Astrocyte of the hippocampus (primary cell): ENCODE data around the gene CPLANE1.
"Not testable (repeated sequence)": the region's sequence is repeated elsewhere in the genome, so short reads cannot be mapped to it uniquely, and the experiment has no call there.

Experiments used
- DNase-seq: peaks from one replicate; pipeline ENCODE4 v3.0.0; 2011; ENCODE audit warnings: low read depth, low spot score

CPLANE1 gene

DNA sequence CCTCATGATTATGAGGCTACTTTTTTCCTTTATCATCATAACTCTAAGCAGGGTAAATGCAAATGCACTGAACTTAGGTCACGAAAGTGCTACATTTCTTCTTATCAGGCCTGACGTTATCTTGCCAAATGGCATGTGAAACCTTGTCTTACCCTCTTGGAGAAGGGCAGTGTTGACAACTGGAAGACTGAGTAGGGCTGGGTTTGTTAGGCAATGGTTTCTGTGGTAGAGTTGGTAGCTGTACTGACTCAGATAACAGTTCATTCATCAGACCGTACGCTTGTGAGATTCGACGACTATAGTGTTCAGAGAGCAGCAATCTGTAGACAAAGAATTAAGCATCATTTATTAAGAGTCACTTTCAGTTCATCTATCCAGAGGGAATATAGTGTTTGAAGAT lies 127.7 kb downstream of the CPLANE1 start:
- DNase-seq, result no peak

DNA sequence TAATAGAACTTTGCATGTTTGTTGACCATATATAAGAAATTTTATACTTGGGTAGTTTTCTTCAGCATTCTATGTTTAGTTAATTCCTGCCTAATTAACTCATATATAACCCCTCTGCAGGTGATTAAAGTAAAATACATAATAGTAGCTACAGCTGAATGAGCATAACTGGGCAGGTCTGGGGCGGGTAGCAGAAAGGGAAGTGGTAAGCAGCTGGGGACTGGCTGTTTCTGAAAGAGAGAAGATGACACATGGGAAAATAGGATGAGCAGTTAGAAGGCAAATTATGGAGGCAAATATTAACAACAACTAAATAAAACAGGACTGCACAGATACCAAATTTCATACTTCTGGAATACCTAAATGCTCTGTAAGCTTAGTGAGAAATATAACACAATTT lies 128.1 kb downstream of the CPLANE1 start:
- DNase-seq, result no peak

DNA sequence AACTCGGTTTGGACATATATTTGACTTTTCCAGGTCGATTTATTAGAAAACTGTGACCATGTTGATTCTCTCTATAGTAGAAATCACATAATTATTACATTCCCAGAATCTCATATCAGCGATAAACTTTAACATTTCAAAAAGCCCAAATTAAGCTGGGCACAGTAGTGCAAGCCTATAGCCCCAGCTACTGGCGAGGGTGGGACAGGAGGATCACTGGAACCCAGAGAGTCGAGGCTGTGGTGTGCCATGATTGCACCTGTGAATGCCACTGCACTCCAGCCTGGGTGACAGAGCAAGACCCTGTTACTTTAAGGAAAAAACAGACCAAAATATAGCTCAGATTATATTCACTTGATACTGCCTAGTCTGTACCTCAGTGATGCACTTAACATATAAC lies 128.9 kb downstream of the CPLANE1 start:
- no peak for DNase-seq

DNA sequence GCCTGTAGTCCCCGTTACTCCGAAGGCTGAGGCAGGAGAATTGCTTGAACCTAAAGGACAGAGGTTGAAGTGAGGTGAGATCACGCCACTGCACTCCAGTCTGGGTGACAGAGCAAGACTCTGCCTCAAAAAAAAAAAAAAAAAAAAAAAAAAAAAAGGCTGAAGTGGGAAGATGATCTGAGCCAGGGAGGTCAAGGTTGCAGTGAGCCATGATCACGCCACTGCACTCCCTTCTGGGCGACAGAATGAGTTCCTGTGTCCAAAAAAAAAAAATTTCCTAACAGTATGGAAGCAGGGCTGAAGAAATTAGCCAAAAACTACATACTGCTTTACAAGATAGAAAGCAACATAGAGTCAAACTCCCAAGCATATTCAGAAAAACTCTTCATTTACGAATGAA lies 132.8 kb downstream of the CPLANE1 start:
- no peak for DNase-seq

DNA sequence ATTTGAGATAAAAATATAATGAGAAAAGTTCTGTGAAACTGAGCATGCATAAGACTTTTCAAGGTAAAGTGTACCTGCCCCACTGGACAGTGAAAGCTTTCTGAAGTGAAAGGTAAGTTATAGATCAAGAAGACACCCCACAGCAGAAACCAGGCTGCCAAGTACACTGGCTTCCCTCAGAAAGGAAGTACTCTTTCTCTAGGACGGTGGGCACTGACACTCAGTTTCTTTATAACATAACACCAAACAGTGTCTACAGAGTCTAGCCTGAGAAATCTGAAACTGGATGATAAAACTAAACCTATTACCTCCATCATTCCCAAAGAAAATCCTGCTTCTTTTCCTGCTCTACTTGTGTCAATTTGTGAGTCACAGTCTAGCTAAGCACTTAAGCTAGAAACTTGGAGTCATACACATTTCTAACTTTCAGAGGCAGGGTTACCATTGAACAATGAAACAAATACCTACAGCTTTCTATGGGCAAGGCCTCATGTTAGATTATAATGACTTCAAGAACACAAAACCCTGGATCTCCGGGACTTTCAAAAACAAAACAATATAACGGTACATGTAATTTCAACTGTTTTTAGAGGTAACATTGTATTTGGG lies 136.7 kb downstream of the CPLANE1 start:
- peak; percentile 6 for DNase-seq

DNA sequence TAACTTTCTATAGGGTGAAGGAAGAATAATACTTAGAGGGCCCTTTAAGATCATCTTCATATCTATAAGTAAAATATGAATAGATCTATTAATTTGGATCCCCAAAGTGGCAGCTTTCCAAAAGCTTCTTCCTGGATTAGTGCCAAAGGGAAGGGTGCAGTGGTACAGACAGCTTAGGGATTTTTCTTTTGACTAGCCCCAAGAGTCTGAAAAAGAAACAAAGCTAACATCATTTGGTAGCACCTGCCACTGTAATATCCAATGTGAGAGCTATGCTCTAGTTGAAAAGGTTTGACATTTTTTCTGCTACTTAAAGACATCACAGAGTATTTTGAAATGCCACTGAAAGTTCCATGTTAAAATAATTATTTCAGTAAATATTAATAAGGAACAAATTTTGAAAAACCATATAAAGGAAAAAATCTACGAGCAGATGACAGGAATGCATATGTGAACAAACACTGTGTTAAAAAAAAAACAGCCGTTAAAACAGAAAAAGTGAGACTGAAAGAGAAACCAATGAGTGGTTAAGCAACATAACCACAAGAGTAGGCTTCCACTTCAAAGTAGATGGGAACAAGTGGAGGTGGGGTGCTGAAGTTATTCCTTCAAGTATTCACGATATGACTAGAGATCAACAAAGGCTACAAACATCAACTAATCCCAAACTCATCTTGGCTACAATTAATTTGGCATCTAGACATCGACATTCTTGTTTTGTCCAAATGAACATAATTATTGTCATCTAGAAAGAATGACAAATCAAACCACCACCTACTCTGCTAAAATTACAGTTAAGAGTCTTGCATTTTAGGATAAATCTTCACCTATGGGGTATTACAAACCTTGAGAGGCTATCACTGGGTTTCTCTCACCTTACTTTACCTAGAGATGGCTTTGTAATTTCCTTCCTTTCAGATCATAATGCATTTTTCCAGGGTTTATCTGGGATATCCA lies 137.5 kb downstream of the CPLANE1 start:
- peak; percentile 43 for DNase-seq

DNA sequence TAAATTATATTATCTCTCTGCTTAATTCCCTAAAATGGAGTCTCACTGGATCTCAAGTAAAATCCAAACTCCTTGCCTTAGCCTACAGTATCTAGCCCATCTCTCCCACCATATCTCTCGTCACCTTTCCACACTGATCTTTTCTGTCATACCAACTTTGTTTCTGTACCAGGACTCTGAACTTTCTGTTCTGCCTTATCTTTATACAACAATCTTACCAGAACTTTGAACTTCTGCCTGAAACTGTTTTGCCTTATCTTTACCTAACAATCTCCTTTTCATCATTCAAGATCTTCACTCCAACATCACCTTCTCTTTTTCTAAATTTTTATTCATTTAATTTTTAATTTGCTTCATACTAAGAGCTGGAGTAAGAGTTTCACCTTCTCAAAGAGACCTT lies 139.0 kb downstream of the CPLANE1 start:
- no peak for DNase-seq

DNA sequence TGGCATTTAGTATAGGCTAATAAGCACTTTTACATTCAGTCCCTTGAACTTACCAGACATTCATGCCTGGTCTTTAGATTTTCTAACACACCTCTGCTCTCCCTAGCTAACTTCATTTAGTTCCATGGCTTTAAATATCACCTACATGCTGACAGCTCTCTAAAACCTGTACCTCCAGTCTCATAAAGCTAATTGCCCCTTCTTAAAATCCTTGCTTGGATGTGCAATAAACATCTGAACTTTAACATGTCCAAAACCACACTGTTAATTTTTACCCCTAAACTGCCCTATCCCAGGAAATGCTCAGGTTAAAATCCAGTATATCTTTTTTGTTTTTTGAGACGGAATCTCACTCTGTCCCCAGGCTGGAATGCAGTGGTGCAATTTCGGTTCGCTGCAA lies 139.8 kb downstream of the CPLANE1 start:
- no peak for DNase-seq

DNA sequence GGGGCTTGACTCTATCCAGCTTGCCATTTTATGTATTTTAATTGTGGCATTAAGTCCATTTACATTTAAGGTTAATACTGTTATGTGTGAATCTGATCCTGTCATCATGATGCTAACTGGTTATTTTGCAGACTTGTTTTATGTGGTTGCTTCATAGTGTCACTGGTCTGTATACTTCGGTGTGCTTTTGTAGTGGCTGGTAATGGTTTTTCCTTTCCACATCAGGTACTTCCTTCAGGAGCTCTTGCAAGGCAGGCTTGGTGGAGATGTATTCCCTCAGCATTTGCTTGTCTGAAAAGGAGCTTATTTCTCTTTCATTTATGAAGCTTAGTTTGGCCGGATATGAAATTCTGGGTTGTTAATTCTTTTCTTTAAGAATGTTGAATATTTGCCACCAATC lies 145.9 kb downstream of the CPLANE1 start:
- DNase-seq, result no peak

DNA sequence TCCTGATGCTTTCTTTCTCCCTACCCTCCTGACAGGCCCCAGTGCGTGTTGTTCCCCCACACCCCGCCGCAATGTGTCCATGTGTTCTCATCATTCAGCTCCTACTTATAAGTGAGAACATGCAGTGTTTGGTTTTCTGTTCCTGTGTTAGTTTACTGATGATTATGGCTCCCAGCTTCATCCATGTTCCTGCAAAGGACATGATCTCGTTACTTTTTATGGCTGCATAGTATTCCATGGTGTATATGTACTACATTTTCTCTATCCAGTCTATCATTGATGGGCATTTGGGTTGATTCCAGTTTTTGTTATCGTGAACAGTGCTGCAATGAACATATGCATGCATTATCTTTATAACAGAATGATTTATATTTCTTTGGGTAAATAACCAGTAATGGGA lies 149.9 kb downstream of the CPLANE1 start:
- DNase-seq, result not testable (repeated sequence)

DNA sequence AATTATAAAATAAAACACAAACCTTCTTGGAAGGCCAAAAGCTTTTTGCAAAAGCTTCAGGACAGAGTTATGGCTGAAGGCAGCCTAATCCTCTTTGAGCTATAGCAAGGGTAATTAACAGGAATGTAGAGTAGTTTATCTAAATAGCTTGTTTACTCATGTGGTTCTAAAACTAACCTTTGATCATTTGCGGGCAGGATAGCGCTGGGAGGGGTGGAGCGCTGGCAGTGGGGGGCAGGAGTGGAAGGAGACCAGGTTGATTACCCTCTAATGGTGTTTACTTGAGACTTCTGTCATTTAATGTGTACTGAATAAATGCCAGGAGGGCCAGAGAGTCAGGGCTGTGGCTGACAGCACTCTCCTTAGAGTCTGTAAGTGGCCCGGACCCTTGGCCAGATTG lies 155.4 kb downstream of the CPLANE1 start:
- not testable (repeated sequence) for DNase-seq

DNA sequence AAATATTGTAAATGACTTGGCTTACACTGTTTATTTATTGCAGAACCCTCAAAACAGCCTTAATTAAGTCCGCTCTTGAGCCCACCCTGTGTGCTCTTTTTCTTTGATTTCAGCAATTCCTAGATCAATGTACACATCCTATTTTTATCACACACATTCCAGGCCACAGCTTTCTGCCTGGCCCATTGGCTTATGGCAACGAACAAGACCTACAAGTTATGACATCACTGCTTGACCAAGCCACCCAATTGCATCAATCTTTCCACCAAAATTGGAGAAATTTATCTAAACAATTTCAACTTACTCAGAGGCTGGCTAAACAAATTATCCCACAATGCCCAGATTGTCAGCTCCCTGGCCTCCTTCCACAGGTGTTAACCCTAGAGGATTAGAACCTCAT lies 158.4 kb downstream of the CPLANE1 start:
- no peak for DNase-seq

DNA sequence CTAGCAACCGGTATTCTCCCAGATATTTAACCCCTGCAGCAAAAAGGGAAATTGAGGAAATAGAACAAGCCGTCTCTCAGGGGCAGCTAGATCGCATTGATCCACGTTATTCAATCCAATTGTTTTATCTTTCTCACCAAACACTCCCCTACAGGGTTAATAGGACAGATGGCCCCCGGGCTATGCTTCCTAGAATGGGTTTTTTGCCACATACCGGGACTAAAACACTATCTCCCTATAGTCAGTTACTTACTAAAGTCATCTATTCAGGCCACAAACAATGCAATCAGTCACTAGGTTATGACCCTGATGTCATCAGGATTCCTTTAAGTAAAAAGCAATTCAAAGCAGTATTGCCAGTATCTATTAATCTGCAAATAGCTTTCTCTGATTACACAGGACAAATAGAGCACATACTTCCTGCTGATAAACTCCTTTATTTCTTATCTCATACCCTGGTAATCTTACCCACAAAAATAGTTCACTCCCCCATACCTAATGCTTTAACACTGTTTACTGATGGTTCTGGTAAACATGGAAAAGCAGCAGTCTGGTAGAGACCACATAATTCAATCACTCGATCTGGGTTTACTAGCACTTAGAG lies 159.0 kb downstream of the CPLANE1 start:
- DNase-seq, result no peak

DNA sequence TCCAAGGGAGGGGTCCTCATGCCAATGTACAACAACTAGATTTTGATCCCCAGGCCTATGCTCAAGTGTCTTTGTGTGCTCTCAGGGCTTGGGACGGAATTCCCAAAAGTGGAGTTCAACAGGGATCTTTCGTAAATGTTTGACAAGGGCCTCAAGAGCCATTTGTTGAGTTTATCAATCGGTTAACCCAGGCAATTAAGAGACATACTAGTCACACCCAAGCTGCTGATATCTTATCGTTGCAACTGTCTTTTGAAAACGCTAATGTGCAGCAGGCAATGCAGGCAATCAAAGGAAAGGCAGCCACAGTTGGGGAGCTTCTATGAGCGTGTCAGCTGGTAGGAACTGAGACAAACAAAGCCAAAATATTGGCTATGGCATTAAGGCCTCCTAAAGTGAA lies 161.2 kb downstream of the CPLANE1 start:
- no peak for DNase-seq

DNA sequence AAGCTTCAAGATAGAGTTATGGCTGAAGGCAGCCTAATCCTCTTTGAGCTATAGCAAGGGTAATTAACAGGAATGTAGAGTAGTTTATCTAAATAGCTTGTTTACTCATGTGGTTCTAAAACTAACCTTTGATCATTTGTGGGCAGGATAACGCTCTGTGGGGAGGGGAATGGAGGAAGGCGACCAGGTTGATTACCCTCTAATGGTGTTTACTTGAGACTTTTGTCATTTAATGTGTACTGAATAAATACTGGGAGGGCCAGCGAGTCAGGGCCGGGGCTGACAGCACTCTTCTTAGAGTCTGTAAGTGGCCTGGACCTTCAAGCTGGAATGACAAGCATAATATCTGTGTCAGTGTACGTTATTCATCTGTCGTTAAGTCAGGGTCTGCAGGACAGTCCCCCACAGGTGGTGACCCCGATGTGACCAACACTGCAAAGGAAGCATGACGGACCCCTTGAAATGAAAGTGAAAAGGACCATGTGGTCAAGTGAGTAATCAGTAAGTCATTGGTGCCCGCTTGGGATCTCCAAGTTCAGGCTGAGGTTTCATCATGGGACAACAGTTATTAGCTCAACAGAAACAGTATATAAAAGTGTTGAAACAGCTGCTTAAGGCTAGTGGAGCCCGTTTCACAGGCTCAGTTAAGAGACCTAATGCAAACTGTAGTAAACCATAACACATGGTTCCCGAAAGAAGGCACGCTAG lies 162.6 kb downstream of the CPLANE1 start:
- peak; percentile 52 for DNase-seq

DNA sequence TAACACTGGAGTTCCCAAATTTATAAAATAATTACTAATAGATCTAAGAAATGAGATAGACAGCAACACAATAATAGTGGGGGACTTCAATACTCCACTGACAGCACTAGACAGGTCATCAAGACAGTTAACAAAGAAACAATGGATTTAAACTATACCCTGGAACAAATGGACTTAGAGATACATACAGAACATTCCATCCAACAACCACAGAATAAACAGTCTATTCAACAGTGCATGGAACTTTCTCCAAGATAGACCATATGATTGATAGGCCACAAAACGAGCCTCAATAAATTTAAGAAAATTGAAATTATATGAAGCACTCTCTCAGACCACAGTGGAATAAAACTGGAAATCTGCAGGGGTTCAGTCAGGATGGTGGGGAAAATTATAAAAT lies 163.2 kb downstream of the CPLANE1 start:
- not testable (repeated sequence) for DNase-seq

DNA sequence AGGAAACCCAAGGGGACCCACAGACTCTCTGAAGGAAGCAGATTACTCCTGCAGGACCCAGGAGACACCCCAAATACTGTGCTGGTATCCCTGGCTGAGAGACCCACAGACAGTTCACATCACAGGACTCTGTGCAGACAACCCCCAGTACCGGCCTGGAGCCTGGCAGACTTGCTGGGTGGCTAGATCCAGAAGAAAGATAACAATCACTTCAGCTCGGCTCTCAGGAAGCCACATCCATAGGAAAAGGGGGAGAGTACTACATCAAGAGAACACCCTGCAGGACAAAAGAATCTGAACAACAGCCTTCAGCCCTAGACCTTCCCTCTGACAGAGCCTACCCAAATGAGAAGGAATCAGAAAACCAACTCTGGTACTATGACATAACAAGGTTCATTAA lies 166.2 kb downstream of the CPLANE1 start:
- DNase-seq, result not testable (repeated sequence)

DNA sequence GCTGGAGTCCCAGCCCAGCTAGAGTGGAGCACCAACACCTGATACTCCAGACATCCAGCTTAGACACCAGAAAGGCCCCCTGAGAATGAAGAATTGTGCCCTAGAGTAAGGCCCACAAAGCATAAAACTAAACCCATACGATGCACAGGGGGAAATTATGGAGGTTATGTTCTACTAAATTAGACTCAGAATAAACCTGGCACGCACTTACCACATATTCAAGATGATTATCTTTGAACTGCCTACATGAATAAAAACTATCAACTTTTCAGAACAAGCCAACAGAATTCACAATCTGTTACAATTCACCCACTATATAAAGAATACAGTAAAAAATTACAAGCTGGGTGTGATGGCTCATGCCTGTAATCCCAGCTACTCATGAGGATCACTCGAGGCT lies 168.5 kb downstream of the CPLANE1 start:
- DNase-seq, result no peak

DNA sequence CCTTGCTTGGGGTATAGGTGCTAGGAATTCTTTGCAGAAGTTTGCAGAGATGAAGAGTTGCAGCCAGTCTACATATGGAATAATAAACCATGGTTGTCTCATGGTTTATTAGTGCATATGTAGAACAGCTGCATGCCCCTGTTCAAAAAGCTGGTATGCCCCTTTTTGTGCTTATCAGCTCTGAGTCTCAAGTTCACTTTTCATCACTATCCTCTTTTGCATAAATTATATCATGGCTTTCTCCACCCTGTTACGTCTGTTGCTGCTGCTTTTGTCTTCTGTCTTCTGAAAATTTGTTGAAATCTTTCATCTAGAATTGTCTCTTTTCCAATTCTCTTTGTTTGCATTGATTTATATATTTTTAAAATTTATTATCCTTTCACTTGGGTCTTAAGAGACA lies 172.0 kb downstream of the CPLANE1 start:
- no peak for DNase-seq

DNA sequence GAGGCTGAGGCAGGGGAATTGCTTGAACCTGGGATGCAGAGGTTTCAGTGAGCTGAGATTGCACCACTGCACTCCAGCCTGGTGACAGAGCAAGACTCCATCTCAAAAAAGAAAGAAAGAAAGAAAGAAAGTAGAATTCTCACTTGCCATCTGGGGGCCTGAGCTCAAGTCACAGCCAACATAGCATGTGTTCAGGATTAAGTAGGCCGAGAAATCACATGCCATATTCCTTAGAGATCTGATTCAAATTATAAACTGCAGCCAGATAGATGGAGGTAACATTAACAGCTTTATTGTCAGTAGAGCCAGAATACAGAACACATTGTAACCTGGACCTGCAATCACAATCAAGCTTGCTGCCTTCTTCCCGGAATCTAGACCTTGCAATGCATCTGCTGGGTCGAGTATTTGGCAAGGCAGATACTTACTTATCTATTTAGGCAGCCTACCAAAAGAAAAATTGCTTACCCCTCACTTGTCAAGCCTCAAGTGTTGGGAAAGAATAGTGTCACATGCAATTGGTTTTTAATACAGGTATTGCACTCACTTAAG lies 173.7 kb downstream of the CPLANE1 start:
- DNase-seq, result no peak

DNA sequence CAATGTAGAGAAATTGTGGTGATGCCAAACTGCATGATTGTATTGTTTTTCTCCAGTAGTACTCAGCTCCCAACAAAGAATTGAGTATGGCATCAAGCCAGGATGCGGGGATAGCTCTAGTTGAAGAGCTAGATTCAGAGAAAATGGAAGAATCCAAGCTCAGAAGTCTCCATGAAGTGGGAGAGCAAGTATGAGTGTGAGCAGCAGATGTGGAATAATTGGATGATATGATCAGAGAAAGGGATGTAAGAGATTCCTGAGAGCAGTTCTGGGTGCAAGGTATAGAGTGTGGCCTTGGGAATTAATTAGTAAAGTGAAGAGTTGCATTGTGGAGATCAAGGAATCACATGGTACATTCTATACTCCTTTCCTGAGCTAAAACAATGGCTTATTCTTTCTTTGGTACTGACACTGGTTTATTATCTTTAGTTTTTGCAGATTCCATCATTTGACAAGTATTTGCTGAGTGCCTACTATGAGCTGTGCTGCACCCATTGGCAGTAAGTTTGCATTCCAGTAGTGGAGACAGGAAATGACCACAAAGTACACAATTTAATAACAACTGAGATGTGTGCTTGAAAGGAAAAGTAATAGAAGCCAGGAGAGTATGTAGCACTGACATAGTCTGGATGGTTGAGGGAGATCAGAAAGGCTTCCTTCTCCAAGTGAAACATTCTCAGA lies 177.1 kb downstream of the CPLANE1 start:
- DNase-seq, result peak; percentile 74
